ENCODE measurements around the gene TSHZ2. TPM values are rescaled to one million over a fixed set of nuclear protein-coding genes. Genes with fewer than 3 reads are reported as not detected.

Gene TSHZ2
- total RNA-seq, 1 donor from 2014 or later, result 12.6 TPM

GRCh38 chr20:53149148-53149889, 177.2 kb downstream of the TSHZ2 start:
- no peak for ATAC-seq

GRCh38 chr20:53149890-53150205, 177.7 kb downstream of the TSHZ2 start:
- ATAC-seq (no peak), DNase-seq (no peak)
- Histone ChIP-seq H3K9me3 (no peaks in the 10 kb centered on the region), H3K27me3 (ENCODE audit: low read depth) (no peaks in the 10 kb centered on the region), H3K4me3 (no peak overlapping the region), H3K27ac (no peak overlapping the region), H3K36me3 (no peaks in the 10 kb centered on the region), H3K4me1 (no peaks in the 10 kb centered on the region)
- TF ChIP-seq CTCF (IDR thresholded peaks at IDR 0.05), result no peak
- intact Hi-C loops (cut with DNase I), result no loop called here

More at GRCh38 chr20:53149148-53149889, 177.2 kb downstream of the TSHZ2 start:
- no peaks in the 10 kb centered on the region for H3K4me1 ChIP-seq
- intact Hi-C loops (cut with DNase I), result no loop called here
- no peak overlapping the region for H3K27ac ChIP-seq
- no peaks in the 10 kb centered on the region for H3K36me3 ChIP-seq
- no peak for TF ChIP-seq CTCF (IDR thresholded peaks at IDR 0.05)
- H3K4me3 ChIP-seq, result no peak overlapping the region
- H3K27me3 ChIP-seq (ENCODE audit: low read depth), result no peaks in the 10 kb centered on the region
- no peaks in the 10 kb centered on the region for H3K9me3 ChIP-seq
- DNase-seq, result no peak

GRCh38 chr20:53150532-53150931, 178.4 kb downstream of the TSHZ2 start:
- no peaks in the 10 kb centered on the region for H3K9me3 ChIP-seq
- ATAC-seq (no peak), DNase-seq (no peak)
- no peaks in the 10 kb centered on the region for H3K36me3 ChIP-seq
- H3K27ac ChIP-seq, result no peak overlapping the region
- H3K27me3 ChIP-seq (ENCODE audit: low read depth), result no peaks in the 10 kb centered on the region
- no peak overlapping the region for H3K4me3 ChIP-seq
- no peaks in the 10 kb centered on the region for H3K4me1 ChIP-seq
- no peak for TF ChIP-seq CTCF (IDR thresholded peaks at IDR 0.05)
- intact Hi-C loops (cut with DNase I), result no loop called here

GRCh38 chr20:53152228-53152627, 180.1 kb downstream of the TSHZ2 start:
- DNase-seq, result no peak
- H3K4me1 ChIP-seq, result no peaks in the 10 kb centered on the region
- no peaks in the 10 kb centered on the region for H3K36me3 ChIP-seq
- no peak for ATAC-seq
- no peak overlapping the region for H3K4me3 ChIP-seq
- intact Hi-C loops (cut with DNase I), result no loop called here
- no peaks in the 10 kb centered on the region for H3K9me3 ChIP-seq
- no peaks in the 10 kb centered on the region for H3K27me3 ChIP-seq (ENCODE audit: low read depth)
- H3K27ac ChIP-seq, result no peak overlapping the region
- TF ChIP-seq CTCF (IDR thresholded peaks at IDR 0.05), result no peak

GRCh38 chr20:53154540-53154939, 182.4 kb downstream of the TSHZ2 start:
- H3K27me3 ChIP-seq (ENCODE audit: low read depth), result no peaks in the 10 kb centered on the region
- H3K27ac ChIP-seq, result no peak overlapping the region
- no peak for ATAC-seq
- DNase-seq, result no peak
- TF ChIP-seq CTCF (IDR thresholded peaks at IDR 0.05), result no peak
- H3K9me3 ChIP-seq, result no peaks in the 10 kb centered on the region
- intact Hi-C loops (cut with DNase I), result no loop called here
- no peaks in the 10 kb centered on the region for H3K36me3 ChIP-seq
- no peak overlapping the region for H3K4me3 ChIP-seq
- H3K4me1 ChIP-seq, result no peaks in the 10 kb centered on the region
